NT2/D1 (cell line): ENCODE data around the gene CARD16.

Source experiments
- SUZ12 ChIP-seq: IDR thresholded peaks from 2 replicates; pipeline ENCODE4 v1.6.1; 2011; ENCODE audit not compliant: insufficient read length, insufficient read depth; ENCODE audit errors: extremely low read depth
- YY1 ChIP-seq: IDR thresholded peaks from 2 replicates; pipeline ENCODE4 v1.6.1; 2011; ENCODE audit not compliant: insufficient read length, insufficient read depth
- ZNF274 ChIP-seq: IDR thresholded peaks from 2 replicates; pipeline ENCODE4 v1.6.1; 2011; ENCODE audit warnings: mild to moderate bottlenecking, low read depth, low read length

DNA sequence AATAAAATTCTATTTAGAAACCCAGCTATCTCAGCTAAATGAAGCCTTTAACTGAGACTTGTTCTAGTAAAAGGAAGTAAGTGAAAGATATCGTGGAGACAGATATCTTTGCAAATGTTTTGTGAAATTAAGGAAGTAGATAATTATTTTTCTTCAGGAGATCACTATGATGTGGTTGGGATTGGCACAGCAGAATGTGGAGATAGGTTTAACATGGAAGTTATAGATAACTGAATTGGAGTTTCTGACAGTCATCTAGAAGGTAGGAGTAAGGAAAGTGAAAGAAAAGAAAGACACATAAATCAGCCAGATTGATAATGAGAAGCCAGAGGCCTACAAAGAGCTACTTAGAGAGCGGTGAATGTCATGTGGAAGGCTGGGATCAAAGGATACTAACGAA is 17.5 kb downstream of the CARD16 start:
- TF ChIP-seq SUZ12 (no peak), ZNF274 (no peak), YY1 (no peak)
